ENCODE results near the gene HERC6. TPM values are rescaled to one million over a fixed set of nuclear protein-coding genes. Genes with fewer than 3 reads are reported as not detected.

HERC6 gene
- total RNA-seq = 7.9 TPM

DNA sequence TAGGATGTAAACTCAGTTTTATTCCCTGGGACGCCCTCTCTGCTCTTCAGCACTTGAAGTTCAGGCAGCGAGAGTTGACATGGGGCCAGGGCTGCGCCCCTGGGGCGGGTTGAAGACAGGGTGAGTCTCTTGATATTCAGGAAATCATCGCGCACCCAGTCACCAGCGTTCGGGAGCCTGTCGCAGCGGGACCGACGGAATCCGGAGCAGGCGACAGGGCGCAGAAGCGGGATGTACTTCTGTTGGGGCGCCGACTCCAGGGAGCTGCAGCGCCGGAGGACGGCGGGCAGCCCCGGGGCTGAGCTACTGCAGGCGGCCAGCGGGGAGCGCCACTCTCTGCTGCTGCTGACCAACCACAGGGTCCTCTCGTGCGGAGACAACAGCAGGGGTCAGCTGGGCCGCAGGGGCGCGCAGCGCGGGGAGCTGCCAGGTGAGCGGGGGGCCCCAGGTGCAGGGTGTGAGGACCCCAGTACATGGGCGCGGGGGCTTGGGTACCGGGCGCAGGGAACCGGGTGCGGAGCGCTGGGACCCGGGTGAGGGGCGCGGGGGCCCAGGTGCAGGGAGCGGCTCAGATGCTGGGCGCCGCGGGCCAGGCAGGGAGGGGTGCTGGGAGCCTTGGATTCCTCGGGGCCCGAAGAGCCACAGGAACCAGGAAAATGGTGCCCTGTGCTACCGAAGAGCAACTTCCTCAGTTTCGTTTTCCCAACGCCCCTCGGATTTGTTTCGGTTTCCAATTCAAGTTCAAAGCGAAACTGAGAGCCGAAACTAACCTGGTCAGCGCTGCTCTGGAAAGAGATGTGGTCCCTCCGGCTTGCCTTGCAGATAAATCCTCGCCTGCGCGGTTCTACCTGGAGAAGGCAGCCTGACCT is at the start of gene HERC6:
HERC6 (plus strand) TSS at position 162 of the 869 bp plus-strand sequence; CDS start at position 232, 70 bp downstream.

DNA sequence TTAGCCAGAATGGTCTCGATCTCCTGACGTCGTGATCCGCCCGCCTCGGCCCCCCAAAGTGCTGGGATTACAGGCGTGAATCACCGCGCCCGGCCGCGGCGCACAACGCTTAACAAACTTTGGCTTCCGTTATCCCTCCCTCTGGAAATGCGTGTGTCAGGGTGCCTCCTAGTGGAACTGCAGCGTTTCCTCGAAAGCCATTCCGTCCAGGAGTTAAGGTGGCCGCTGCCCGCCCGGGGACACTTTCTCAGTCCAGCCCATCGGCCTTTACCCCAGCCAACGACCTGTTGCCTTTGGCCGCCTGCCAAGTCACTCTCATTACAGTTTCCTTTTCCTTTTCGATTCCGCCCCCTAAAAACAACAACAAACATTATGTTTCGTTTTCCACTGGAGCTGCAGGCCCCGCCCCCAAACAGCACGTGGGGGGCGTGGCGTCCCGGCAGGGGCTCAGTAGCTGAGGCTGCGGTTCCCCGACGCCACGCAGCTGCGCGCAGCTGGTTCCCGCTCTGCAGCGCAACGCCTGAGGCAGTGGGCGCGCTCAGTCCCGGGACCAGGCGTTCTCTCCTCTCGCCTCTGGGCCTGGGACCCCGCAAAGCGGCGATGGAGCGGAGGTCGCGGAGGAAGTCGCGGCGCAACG is 78.1 kb downstream of the HERC6 start, which contains the start of gene HERC5:
HERC5 (plus strand) TSS at position 450 of the 637 bp plus-strand sequence; CDS start at position 601, 151 bp downstream.

Other genes starting within 250 kb of the HERC6 start
- 20.2 TPM for gene ABCG2, start 220.2 kb upstream of the HERC6 start, total RNA-seq
- gene PPM1K, start 94.3 kb upstream of the HERC6 start, total RNA-seq = 54.4 TPM
- gene HERC5, start 78.3 kb downstream of the HERC6 start, total RNA-seq = 4.2 TPM
- gene PYURF, start 144.9 kb downstream of the HERC6 start, total RNA-seq = 66.1 TPM
- gene HERC3, start 213.6 kb downstream of the HERC6 start, total RNA-seq = 47.0 TPM